Endodermal cell (in vitro differentiated cells): ENCODE results near the gene RNFT2. TPM values are rescaled to one million over a fixed set of nuclear protein-coding genes. Genes with fewer than 3 reads are reported as not detected.
A peak's percentile ranks its signal among the peaks of the same experiment; 100 is the strongest.

Experiments
- DNase-seq: peaks from one replicate; pipeline ENCODE4 v3.0.0-alpha.2; 2017
- H3K27ac ChIP-seq: 2 replicates; pipeline ENCODE4 v1.5.1; 2013; ENCODE audit warnings: mild to moderate bottlenecking, low read depth, low read length, moderate library complexity
- H3K27me3 ChIP-seq: 2 replicates; pipeline ENCODE4 v1.6.1; 2013; ENCODE audit warnings: mild to moderate bottlenecking, low read length, moderate library complexity; ENCODE audit not compliant: insufficient read depth, control insufficient read depth, poor library complexity, severe bottlenecking
- H3K36me3 ChIP-seq: 2 replicates; pipeline ENCODE4 v1.7.0; 2013; ENCODE audit warnings: mild to moderate bottlenecking, low read length, moderate library complexity; ENCODE audit not compliant: control insufficient read depth, insufficient read depth
- H3K4me1 ChIP-seq: one replicate; pipeline ENCODE4 v1.7.0; 2013; ENCODE audit warnings: low read length; ENCODE audit not compliant: control insufficient read depth, insufficient read depth
- H3K4me3 ChIP-seq: 2 replicates; pipeline ENCODE4 v1.5.1; 2013; ENCODE audit warnings: mild to moderate bottlenecking, low read length, moderate library complexity
- H3K9ac ChIP-seq: 2 replicates; pipeline ENCODE4 v1.6.1; 2013; ENCODE audit warnings: mild to moderate bottlenecking, low read length, moderate library complexity; ENCODE audit not compliant: poor library complexity, severe bottlenecking; ENCODE audit errors: extremely low read depth
- H3K9me3 ChIP-seq: 2 replicates; pipeline ENCODE4 v1.6.1; 2013; ENCODE audit warnings: mild to moderate bottlenecking, low read length, moderate library complexity; ENCODE audit not compliant: control insufficient read depth
- H3K27ac Mint-ChIP-seq: 2 replicates; pipeline ENCODE4 v1.8.0; 2020; ENCODE audit warnings: mixed read lengths
- H3K27me3 Mint-ChIP-seq: 2 replicates; pipeline ENCODE4 v1.8.0; 2021; ENCODE audit warnings: mild to moderate bottlenecking, mixed read lengths; ENCODE audit not compliant: insufficient read depth
- H3K36me3 Mint-ChIP-seq: 2 replicates; pipeline ENCODE4 v1.8.0; 2020; ENCODE audit warnings: low read depth, mixed read lengths
- H3K4me1 Mint-ChIP-seq: 2 replicates; pipeline ENCODE4 v1.8.0; 2020; ENCODE audit warnings: mixed read lengths
- H3K4me3 Mint-ChIP-seq: 2 replicates; pipeline ENCODE4 v1.8.0; 2020; ENCODE audit warnings: mild to moderate bottlenecking, moderate library complexity, mixed read lengths
- H3K9me3 Mint-ChIP-seq: 2 replicates; pipeline ENCODE4 v1.8.0; 2020; ENCODE audit warnings: mild to moderate bottlenecking, mixed read lengths
- CTCF ChIP-seq: fragments of 200-600 bp; sonication (generic); conservative IDR thresholded peaks from 2 replicates; pipeline ENCODE4 v1.5.0; 2021; ENCODE audit warnings: antibody characterized with exemption, mild to moderate bottlenecking
- WGBS, 2 experiments: methylation state at CpG; one replicate each; pipeline versions ENCODE4 v1.1.5 to v1.1.7; 2013; ENCODE audit warnings: missing lambda C conversion rate in 2 of 2, mixed read lengths in 1 of 2; ENCODE audit not compliant: insufficient coverage in 1 of 2, insufficient read length in 1 of 2; 5-methylcytosine and 5-hydroxymethylcytosine counted together
- total RNA-seq, 2 donors: library from RNA; stranded (reverse); fragmentation: NEBNext Ultra II Directional in 1 of 2; extraction: Animal tissue kit (Norgen Biotek cat#: 25700) in 1 of 2; gene quantifications; 2 replicates in 1 of 2; 3 replicates in 1 of 2; pipeline ENCODE4 v1.2.1, GENCODE V29; 2021

Gene RNFT2
- total RNA-seq, 2 donors from 2014 or later = 28.0 to 51.2 TPM

GRCh38 chr12:116735084-116735483 lies 3.0 kb upstream of the RNFT2 start:
- WGBS, 2 experiments = 96 to 97% methylated on average over 10 of the region's 10 CpGs
- Mint-ChIP-seq H3K36me3 (peaks cover 32% of the 10 kb centered on the region), H3K27me3 (no peaks in the 10 kb centered on the region), H3K4me1 (peaks cover 15% of the 10 kb centered on the region), H3K27ac (no peak overlapping the region), H3K4me3 (no peak overlapping the region), H3K9me3 (no peaks in the 10 kb centered on the region)
- Histone ChIP-seq H3K9me3 (no peaks in the 10 kb centered on the region), H3K9ac (no peak overlapping the region), H3K4me3 (no peak overlapping the region), H3K27me3 (no peaks in the 10 kb centered on the region), H3K27ac (no peak overlapping the region), H3K36me3 (peaks cover 36% of the 10 kb centered on the region), H3K4me1 (no peaks in the 10 kb centered on the region)
- peak; percentile 20 for DNase-seq
- no peak for TF ChIP-seq CTCF

DNA sequence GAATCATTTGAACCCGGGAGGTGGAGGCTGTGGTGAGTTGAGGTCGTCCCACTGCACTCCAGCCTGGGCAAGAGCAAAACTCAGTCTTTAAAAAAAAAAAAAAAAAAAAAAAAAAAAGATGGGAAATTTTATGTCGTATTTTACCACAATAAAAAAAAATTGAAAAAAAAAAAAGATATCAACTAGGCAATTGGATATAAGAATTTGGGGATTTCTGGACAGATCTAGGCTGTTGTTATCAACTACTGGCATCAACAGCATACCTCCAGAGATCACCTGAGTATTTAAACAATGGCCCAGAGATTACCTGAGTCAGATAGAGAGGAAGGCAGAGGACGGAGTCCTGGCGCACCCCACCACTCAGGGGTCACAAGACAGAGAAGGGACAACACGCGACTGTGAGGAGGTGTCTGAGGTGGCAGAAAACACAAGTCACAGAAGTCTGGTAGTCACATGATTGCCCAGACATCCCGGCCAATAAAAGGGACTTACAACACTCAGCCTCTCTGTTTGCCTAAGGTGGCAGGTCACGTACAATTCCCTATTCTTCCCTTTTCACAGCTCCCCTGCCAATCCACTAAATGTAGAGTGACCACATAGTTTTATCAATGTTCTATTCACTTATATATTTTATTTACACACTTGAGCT lies 2.0 kb upstream of the RNFT2 start:
- Histone ChIP-seq H3K4me1 (no peaks in the 10 kb centered on the region), H3K4me3 (peak overlapping the region; percentile 98), H3K36me3 (peaks cover 31% of the 10 kb centered on the region), H3K9ac (peak overlapping the region; percentile 63), H3K27me3 (no peaks in the 10 kb centered on the region), H3K9me3 (no peaks in the 10 kb centered on the region), H3K27ac (no peak overlapping the region)
- no peak for TF ChIP-seq CTCF
- H3K27me3 Mint-ChIP-seq = no peaks in the 10 kb centered on the region
- H3K27ac Mint-ChIP-seq = peak overlapping the region; percentile 86
- peak overlapping the region; percentile 79 for H3K4me3 Mint-ChIP-seq
- 70 to 75% methylated on average over 6 to 8 of the region's 9 CpGs for WGBS, 2 experiments
- peak; percentile 74 for DNase-seq
- H3K36me3 Mint-ChIP-seq = peaks cover 35% of the 10 kb centered on the region
- peaks cover 15% of the 10 kb centered on the region for H3K4me1 Mint-ChIP-seq
- no peaks in the 10 kb centered on the region for H3K9me3 Mint-ChIP-seq

DNA sequence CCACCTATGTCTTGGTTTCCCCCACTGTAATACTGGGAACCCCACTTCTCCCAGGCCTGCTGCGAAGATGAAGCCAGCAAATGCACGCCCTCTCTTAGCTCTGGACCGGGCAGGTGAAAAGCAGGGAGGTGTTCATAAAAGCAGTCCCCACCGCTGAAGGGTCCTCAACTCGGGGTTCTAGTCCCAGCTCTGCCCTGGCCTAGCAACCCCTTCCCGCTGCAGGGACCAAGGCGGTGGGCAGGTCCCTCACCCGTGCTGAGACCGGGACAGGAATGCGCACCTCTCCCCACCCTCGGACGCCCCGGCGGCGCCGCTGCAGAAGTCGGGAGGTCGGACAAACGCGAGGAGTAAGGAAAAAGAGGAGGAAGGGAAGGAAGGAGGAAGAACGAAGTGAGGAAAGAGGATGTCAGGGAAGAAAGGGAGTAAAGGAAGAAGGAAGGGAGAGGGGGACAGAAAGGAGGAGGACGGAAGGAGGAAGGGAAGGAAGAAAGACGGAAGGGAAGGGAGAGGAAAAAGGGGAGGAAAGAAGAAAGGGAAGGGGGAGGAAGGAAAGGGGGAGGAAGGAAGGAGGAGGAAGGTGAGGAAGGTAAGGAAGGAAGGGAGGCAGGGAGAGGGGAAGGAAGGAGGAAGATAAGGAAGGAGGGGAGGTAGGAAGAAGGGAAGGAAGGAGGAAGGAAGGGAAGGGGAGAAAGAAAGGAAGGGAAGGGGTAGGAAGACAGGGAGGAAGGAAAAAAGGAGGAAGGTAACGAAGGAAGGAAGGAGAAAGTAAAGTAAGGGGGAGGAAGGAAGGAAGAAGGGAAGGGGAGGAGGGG lies 947 bp upstream of the RNFT2 start:
- TF ChIP-seq CTCF = no peak
- peak; percentile 77 for DNase-seq
- Histone ChIP-seq H3K27me3 (no peaks in the 10 kb centered on the region), H3K9me3 (no peaks in the 10 kb centered on the region), H3K27ac (no peak overlapping the region), H3K9ac (peak overlapping the region; percentile 63), H3K36me3 (peaks cover 23% of the 10 kb centered on the region), H3K4me3 (peak overlapping the region; percentile 98), H3K4me1 (no peaks in the 10 kb centered on the region)
- 0 to 1% methylated on average over 15 to 24 of the region's 24 CpGs for WGBS, 2 experiments
- peak overlapping the region; percentile 79 for H3K4me3 Mint-ChIP-seq
- peaks cover 5% of the 10 kb centered on the region for H3K4me1 Mint-ChIP-seq
- H3K9me3 Mint-ChIP-seq = no peaks in the 10 kb centered on the region
- peaks cover 34% of the 10 kb centered on the region for H3K36me3 Mint-ChIP-seq
- peak overlapping the region; percentile 86 for H3K27ac Mint-ChIP-seq
- H3K27me3 Mint-ChIP-seq = no peaks in the 10 kb centered on the region
